AG09319 (cell line): ENCODE results near the gene LONP2.
A peak's percentile ranks its signal among the peaks of the same experiment; 100 is the strongest.

ENCODE experiments used
- DNase-seq: peaks from one replicate; pipeline ENCODE4 v3.0.0-alpha.2; 2010; ENCODE audit warnings: low read depth; ENCODE audit errors: extremely low read depth
- CTCF ChIP-seq: IDR thresholded peaks from 2 replicates; pipeline ENCODE4 v1.5.1; 2011; ENCODE audit warnings: low read depth, mild to moderate bottlenecking, inconsistent platforms, low read length, moderate library complexity

Gene LONP2

DNA sequence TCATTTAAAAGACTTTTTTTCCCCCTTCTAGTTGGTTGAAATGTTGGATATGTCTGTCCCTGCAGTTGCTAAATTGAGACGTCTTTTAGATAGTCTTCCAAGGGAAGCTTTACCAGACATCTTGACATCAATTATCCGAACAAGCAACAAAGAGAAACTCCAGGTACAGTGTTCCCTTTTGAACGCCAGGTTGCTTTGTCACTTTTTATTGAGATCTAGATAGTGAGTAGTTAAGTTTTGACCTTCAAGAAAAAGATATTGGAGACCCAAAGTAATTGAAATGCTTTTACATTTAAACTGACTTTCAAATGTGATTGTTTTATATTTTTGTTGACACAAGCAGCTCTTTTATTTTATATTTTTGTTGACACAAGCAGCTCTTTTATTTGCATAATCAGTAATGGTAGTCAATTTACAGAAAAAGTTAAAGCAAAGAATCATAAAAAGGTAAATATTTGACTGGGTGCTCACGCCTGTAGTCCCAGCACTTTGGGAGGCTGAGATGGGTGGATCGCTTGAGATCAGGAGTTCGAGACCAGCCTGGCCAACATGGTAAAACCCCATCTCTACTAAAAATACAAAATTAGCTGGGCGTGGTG is 12.6 kb downstream of the LONP2 start:
- DNase-seq, result no peak
- TF ChIP-seq CTCF, result no peak

DNA sequence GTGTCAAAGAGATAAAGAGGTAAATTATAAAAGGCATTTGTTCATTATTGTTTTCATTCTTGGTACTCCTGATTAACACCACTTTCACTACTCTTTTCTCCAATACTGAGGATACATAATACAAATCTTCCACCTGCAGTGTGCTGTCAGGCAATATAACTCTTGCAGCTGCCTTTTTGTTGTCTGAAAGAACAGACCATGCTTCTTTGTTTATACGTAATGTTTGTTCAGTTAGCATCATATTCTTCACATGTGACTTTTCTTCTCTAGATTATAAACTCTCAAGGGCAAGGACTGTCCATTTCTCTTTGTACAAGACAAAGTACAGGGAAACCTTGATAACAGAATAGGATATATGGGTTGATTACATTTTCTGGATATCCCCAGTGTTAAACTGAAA is 17.5 kb downstream of the LONP2 start:
- no peak for TF ChIP-seq CTCF
- DNase-seq, result no peak

DNA sequence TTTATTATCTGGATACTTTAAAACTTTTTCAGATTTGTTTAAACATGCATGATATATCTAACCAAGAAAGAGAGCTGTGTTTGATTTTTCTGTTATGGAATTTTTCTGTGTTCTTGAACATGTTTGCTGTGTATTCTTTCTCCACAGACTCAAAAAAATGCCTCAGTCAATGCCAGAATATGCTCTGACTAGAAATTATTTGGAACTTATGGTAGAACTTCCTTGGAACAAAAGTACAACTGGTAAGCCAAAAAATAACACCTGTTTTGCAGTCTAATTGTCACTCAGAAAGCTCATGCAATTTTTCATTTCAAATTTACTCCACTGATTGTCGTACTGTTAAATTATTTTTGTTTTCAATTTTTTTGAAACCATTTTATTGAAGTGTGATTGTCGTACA is 18.5 kb downstream of the LONP2 start:
- DNase-seq, result no peak

DNA sequence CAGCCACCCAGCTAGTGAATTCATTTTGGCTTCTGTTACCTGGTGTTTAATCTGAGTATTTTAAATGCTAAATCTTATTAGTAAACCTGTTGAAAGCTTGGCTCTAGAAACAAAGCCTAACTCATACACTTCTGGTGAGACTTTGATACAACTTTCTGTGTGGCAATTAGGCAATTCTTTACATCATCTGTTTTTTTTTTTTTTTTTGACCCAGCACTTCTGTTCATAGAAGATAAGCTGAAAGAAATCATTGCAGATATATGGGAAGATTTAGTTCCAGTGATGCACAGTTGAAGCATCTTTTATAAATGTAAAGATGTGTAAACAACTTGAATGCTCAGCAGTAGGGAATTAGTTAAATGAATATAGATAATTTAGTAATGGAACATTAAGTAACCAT is 24.9 kb downstream of the LONP2 start:
- DNase-seq, result no peak
- no peak for TF ChIP-seq CTCF

More for the DNA sequence above, 18.5 kb downstream of the LONP2 start:
- TF ChIP-seq CTCF, result no peak

- no peak for DNase-seq
- peak; percentile 26 for TF ChIP-seq CTCF
These were observed 27.6 kb downstream of the LONP2 start for GRCh38 chr16:48271728-48272127.

- DNase-seq, result no peak
- TF ChIP-seq CTCF, result no peak
These were observed 28.8 kb downstream of the LONP2 start for GRCh38 chr16:48272837-48273421.

DNA sequence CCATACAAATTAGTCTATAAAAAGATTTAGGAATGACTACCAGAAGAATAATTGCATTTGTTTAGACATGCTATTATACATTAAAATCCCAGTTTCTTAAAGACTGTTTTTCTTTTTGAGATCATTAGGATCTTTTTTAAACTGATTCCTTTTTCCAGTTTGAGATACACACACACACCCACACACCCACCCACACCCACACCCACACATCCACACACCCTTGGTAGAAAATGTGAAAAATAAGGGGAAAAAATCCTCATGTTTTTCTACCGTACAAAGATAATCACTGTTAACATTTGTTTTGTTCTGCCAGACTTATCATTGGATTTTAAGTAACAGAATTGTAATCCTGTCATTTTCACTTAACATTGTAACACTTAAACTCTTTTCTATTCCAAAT is 30.4 kb downstream of the LONP2 start:
- TF ChIP-seq CTCF, result no peak

More for the DNA sequence above, 30.4 kb downstream of the LONP2 start:
- no peak for DNase-seq
